Stimulated activated CD8-positive, alpha-beta memory T cell treated with anti-CD3 and anti-CD28 coated beads, Interleukin-2, amount 100 ng/mL, for 48 hours (primary cell): ENCODE data around the gene KCNQ1.

Source experiments
- DNase-seq, 2 donors: peaks; one replicate each; pipeline ENCODE4 v3.0.0-alpha.2; 2020; ENCODE audit warnings: low read depth in 2 of 2

Gene KCNQ1

DNA sequence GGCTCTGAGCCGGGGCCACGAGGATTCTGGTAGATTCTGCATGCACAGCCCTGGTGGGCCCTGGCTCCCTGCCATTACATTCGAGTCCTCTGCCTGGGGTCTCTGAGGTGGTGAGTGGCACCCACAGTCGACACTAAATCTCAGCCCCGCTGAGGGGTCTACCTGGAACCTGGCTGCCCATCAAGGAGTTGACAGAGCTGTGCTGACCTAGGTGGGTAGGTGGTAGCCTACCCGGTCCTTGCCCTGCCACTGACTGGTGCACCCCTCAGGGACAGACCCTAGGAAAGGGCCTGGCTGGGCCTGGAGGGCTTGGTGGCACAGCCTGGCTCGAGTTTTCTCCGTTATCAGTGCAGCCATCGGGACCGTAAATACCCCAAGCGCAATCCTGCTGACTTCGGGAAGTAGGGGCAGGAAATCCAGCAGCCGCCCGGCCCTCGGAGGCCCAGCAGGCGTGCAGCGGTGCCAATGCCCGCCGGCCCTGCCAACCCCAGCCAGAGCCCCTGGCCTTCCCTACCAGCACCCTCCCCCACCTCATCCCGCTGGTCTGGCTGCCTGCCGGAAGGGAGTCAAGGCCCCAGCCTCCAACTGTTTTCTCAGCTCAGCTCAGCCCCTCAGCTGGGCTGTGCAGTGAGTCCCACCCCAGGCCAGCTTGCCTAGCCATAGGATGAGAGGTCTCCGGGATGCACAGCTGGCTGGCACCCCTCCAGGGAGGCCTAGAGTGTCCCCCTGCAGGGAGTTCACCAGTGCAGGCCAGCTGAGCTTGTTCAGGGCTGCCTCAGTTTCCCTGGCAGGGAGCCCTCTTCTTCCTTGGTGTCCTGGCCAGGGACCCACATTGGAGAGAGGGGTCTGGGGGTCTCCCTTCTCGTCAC lies 335.4 kb downstream of the KCNQ1 start:
- no peak for DNase-seq

DNA sequence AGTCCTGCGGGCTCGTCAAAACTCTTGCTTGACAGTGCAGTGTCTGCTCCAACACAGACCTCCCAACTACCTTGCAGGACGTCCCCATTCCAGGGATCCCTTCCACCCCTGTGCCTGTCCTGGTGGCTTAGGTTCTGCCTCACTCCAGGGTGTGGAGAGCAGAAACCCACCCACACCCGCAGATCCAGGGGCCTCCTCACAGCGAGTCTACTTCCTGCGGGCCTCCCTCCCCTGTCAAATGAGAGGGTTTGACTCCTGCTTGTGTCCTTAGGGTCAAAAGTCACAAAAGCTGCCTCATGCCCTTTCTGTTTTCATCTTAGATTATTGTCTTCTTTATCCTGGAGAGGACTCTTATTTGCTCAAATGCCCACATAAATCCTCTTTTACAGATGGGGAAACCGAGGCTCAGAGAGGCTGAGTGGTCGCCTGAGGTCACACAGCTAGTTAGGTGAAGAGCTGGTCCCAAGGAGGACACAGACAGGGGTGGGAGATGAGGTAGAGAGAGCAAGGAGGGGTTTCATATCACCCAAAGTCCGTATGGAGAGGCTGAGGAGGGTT lies 336.1 kb downstream of the KCNQ1 start:
- DNase-seq: no peak

DNA sequence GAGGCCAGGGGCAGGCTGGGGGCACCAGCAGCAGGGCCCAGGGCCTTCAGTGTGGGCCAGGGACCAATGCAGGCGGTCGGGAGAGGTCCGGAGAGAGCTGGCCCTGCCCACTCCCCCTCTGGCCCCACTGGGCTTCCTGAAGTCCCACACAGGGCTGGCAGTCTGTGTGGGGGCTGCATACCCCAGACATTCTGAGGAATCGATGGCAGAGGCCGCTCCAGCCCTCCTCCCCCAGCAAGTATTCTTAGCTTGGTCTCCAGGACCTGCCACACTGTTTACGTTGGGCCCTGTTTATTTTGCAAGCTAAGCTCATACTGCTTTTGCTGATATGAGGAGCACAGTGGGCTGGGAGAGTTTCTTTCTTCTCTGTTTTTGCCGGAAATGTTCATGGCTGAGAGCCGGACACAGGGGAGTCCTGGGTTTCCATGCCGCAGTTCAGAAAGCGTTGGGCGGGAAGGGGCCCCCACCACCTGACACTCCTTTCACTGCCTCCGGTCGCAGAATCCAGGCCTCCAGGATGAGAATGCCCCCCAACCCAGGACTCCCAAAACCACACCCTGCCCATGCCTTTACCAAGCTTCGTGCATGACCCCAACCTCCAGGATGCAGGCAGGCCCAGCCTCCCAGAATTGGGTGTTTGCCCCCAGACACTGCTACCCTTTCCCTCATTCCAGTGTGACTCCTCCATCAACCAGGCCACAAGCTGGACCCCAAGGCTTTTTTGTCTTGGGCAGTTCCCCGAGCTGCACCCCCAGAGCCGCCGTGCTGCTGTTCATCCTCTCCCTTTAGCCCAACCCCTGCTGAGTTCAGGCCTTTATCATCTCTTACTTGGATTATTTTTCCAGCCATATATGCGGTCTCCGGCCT lies 336.8 kb downstream of the KCNQ1 start:
- DNase-seq: no peak

DNA sequence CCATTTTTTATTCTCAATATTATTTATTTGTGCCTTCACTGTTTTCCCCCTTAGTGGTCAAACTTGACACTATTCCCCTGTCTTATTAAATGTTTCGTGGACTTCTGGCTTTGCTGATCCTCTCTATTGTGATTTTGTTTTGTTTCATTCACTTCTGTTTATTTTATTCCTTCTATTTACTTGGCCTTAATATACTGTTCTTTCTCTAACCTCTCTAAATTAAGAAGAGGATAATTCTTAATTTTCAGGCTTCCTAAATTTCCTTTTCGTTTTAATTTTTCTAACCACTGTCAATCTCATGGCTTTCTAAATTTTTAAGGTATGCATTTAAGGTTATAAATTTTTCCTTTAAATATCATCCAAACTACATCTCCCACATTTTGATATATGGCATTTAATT lies 338.0 kb downstream of the KCNQ1 start:
- DNase-seq: no peak

DNA sequence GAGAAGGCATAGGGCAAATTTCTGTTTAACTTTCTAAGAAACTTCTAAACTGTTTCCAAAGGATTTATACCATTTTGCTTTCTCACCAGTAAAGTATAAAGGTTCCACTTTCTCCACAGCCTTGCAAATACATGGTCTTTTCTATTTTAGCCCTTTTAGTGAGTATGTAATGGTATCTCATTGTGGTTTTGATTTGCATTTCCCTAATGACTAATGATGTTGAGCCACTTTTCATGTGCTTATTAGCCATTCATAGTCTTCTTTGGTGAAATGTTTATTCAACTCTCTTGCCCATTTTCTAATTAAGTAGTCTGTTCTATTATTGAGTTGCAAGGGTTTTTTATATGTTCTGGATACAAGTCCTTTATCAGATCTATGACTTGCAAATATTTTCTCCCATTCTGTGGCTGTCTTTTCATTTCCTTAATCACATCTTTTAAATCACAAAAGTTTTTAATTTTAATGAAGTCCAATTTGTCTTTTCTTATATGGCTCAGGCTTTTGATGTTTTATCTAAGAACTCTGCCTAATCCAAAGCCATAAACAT lies 338.8 kb downstream of the KCNQ1 start:
- no peak for DNase-seq

DNA sequence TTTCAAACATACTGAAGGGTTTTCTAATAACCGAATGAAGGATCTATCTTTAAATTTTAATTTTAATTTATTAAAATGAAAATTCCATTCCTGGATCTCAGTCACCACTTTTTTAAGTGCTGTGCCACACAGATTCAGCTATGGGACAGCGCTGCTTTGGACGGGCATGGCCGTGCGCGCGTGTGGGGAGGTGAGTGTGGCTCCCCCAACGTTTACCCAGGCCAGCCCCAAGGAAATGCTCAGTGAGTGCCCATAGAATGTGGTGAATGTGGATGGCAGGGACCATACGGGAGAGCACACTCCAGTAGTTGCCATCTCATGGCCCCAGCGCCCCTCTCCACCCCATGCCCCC lies 343.0 kb downstream of the KCNQ1 start:
- DNase-seq: no peak

DNA sequence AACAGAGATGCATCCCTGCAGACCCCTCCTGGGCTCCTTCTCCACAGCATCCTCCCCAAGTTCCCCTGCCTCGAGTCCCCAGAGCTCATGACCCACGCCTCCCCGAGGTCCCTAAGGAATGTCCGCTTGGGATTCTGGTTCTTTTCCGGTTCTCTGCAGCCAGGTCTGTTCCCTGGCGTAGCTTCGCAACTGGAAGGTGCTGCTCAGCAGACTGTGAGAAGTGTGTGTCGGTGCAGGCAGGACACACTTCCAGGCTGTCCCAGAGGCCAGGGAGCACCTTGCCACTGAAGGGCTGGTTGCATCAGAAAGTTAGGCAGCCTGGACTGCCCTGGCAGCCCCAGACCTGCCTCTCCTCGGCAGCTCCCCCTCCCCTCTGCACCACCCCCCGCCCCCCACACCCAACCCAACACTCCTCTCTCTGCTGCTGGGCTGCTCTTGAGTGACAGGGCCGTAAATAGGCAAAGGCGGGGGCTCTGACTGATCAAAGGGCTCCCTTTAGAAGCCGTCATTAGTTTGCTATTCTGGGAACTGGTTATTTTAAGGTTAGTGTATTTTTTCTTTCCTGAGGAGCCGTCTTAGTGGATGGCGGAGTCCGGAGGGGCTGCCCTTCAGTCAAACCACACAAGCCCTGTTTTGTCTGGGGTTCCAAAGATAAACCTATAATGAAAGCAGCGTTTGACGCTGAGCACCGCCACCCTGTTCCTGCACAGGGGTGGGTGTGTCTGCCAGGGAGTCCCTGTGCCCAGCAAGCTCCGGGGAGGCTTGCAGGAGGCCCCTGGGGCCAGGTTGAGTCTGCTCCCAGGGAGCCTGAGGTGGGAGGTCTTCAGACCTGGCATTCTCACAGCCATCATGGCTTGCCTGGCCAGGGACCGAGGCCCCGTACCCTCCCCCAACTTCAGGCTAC lies 343.6 kb downstream of the KCNQ1 start:
- no peak for DNase-seq

DNA sequence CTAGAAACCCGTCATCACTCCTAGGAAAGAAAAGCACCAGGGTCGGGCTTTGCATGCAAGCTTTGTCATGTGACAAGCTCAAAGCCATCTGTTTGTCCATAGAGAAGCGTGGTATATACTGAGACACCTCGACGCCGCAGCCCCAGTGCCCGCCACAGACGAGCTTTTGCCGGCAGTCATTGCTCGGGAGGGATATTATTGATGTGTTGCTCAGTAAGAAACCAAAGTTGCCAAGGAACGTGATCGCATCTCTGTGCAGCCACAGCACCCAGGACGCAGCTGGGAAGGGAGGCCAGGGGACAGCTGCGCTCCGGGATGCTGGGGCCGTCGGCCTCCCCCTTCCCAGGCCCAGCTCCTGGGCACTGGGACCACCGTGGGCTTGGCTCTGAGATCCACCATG lies 344.5 kb downstream of the KCNQ1 start:
- DNase-seq: no peak

DNA sequence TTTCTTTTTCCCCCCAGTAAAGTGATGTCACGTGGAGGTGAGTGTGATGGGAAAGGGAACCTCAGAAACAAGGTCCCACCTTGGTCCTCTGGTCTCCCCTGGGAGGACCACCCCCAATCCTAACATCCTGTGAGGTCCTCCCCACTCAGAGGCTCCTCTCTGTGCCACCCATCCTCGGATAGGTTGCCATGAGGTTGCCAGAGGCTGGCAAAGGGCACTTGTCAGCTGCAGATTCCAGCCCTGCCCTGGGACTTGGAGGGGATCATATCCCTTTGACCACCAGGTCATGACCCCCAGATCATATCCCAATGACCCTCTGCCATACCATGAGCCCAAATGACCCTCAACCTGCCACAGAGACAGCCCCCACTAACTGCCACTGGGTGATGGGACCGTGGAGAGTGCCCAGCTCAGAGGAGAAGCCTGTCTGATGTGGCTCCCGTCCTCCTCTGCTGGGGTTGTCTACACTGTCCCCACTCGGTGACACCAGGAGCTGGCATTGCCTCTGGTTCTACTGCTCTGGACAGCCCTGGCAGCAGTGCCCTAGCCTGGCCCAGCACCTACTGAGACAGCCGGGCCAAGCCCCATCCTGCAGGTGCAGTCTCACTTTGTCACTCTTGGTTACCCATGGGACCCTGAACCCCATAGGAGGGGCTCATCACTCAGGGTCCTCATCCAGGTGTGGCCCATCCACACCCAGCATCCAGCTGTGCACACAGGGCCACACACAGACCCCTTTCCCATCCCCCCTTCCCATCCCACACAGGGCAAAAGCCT lies 345.2 kb downstream of the KCNQ1 start:
- DNase-seq: no peak

DNA sequence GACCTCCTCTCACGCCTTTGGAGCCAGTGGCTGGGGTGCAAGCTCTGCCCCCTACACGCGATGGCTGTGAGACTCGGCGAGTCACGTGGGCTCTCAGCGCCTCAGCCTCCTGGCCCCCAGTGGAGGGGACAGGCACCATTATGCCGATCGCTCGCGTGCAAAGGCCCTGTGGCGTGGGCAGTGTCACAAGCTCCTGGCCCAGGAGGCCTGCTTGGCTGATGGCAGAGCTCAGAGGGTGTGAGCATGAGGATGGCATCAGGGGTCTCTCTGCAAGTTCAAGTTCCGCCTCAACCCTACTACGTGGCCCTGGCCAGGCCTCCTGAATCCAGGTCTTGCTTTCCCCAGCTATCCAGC lies 345.7 kb downstream of the KCNQ1 start:
- no peak for DNase-seq

DNA sequence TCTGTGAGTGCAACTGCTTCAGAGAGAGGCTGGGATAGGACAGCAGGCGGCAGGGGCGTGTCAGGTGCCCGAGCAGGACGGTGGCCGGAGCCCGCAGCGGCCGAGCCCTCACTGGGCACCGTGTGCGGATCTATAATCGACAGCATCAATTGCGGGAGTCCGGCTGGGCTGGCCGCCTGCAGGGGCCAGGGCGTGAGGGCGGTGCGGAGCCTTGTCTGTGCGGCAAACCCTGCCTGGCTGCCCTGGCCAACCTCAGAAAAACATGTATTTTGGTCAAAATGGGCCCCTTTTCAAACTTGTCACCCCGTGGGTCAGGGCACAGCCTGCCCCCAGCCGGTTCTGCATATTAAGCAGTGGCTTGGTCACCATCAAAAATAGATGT lies 346.3 kb downstream of the KCNQ1 start:
- DNase-seq: no peak

DNA sequence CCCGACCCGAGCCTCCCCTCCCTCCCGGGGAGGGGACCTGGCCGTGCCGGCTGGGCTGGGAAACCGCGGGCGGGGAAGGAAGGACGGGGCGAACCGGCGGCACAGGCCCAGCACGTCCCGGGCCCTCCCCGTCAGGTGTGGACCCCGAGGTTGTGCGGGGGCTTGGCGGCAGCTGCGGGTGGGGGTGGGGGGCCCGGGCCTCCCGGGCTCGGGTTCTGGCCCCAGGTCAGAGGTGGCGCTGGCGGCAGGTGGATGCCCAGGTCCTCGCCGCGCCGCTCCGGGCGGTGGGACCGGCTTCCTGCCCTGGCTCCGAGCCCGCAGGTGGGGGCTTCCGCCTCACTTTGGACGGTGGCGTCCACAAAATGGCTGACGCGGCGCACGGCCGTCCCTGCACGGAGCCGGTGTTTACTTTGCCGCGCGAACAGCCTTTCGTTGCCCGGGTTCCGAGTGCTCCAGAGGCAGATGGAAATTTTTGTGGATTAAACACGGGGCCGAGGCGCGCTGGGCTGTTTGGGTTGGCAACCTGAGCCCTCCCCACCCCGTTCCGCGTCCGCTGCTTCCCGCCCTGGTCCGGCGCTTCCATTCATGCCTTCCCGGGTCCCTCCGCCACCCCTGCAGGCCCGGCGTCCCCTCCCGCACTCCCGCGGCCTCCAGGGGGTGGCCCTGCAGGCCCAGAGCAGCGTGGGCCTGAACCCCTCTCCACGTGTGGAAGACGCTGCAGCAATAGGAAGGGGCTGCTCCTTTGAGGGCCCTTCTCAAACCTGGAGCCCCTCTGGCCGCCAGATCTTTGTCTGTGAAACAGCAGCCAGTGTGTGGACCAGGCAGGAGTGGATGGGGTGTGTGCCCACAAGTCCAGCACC lies 346.9 kb downstream of the KCNQ1 start:
- DNase-seq: no peak

DNA sequence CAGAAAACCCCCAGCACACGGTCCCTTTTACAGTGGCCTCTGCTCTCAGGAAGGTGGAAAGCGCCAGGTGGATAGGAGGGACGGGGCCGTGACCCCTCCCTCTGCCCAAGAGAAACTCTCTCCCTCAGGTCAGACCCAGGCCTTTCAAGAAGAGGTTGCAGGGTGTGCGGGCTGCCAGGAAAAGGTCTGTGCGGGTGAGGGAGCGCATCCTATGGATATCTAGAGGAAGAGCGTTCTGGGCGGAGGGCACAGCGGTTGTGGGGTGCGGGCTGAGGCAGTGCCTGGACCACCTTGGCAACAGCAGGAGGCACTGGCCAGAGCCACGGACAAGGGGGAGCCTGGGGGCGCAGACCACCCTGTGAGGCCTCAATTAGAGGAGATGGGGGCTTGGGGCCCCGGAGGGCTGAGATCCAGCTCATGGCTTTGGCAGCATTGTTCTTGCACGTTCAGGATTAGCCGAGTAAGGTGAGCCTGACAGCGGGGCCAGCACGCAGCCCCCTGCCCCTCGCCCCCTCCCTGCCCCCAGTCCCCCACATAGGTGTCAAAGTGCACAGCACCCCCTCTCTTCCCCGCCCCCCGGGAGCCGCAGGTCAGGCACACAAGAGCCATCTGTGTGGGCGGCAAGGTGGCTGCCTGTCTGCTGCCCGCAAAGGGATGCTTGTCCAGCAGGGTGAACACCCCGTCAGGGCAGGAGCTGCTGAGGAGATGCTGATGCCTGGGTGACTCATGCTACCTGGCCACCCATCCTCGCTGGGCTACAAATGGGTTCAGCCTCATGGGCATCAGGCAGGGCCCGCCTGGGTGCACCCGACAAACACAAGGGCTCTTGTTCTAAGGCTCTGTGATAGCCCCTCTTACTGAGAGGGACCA lies 347.8 kb downstream of the KCNQ1 start:
- no peak for DNase-seq

DNA sequence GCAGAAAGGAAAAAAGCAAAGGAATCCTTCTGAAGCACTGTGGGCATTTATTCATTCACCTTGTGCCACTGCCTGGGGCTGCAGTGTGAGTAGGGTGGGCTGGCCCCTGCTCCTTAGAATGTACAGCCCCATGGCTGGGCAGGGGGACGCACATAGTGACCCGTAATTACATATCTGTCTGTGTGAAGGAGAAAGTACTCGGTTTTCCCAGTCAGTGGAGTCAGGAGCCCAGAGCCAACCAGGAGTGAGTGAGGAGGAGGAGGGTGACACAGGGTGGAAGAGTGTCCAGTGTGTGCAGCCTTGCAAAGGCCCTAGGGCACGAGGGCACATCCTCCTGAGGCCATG lies 348.9 kb downstream of the KCNQ1 start:
- DNase-seq: no peak

DNA sequence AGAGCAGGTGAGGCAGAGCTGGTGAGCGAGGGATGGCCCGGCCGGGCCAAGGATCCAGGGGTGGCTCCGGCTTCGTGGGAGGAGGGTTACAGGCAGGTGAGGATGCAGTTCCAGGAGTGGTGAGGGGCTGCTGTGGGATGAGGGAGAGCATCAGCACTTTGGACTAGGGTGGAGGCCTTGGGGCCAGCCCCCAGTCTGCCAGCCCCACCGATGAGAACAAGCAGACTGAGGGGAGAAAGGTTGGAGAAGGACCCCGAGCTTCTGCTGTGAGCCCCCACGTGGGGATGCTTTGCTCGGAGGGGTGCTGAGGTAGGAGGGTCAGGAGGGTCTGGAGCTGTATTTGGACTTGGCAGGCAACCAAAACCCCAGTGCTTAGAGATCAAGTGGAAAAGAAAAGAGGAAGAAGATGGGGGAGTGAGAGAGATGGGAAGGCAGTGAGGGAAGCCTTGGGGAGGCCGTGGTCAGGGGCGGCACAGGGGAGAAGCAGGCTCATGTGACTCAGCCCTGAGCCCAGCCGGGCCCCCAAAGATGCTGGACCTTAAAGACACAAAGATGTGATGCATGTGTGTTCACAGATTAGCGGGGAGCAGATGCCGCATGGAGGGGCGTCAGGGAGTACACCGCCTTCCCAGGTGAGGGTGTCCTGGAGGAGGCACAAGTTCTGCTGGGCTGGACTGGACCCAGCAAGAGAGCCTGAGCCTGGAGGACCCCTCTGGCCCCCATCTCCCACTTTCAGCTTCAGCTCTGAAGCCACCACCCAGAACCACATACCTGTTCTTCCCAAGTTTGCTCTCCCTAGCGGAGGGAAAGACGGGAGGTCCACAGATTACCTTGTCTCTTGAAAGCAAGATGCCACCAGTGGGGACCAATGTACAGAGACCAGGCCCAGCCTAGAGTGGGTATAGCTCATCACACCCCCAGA lies 349.5 kb downstream of the KCNQ1 start:
- no peak for DNase-seq

DNA sequence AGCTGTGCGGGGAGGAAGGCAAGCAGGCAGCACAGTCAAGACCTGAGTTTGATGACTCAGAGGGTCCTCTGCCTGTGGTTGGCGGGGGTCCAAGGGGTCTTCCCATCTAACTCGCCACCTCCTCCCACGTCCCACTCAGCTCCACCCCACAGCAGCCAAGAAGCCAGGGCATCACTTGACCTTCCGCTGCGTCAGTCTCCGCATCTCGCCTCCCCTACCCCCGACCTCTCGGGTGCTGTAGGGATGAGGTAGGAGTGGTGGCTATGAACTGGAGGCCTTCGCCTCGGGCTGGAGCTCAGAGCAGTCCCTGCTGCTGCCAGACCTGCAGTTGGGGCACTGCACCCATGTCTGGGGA lies 350.1 kb downstream of the KCNQ1 start:
- DNase-seq: no peak

DNA sequence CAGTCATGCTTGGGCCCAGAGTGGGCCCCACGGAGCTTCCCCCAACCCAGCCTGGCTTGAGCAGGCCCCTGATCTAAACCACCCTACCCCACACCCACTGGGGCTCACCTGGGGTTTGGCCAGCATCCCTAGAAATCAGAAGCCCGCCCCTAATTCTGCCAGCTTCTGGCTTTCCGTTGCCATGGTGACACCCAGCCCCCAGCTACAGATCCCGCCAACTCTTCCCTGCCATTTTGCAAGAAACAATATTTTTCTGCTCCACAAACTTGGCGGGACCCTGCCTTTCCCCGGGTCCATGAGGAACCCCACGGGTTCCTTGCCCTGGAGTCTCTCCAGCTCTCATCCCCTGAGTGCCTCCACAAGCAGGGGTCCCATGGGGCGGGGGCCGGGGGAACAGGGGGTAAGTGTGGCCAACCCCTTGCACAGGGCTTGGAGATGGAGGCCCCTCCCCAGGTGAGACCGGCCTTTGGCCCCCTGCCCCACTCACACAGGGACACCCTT lies 350.7 kb downstream of the KCNQ1 start:
- no peak for DNase-seq

DNA sequence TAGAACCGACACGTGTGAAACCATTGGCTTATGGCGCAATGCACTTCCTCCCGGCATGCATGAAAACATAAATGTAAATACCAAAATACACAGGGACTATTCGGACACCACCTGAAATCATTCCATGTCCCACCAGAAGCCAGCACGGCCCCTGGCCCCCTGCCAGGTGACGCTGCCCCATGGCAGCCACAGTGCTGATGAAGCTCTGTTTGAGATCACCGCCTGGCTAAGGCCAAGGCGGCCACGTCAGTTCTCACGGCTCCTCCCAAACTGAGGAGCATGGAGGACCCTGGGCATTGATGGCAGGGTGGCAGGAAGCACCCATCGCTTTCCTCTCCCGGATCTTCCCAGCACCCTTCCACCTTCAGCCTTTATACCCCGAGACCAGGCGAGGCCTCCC lies 351.3 kb downstream of the KCNQ1 start:
- DNase-seq: no peak
